Body of pancreas (tissue), 4 donors: Measurements from ENCODE around the gene PTPRN2.

Experiments
- POLR2A ChIP-seq, 3 donors: fragments of 450-650 bp; IDR thresholded peaks; one replicate each; pipeline ENCODE4 v1.6.1; 2016; ENCODE audit warnings: antibody characterized with exemption in 3 of 3, mild to moderate bottlenecking in 2 of 3
- TF ChIP-seq, protein P1 (sequence below), 7 experiments: fragments of 450-650 bp in 4 of 7; fragments of 200-600 bp in 3 of 7; sonication (generic) in 3 of 7; IDR thresholded peaks; one replicate each; pipeline ENCODE4 v1.5.1; 2016 to 2019; ENCODE audit warnings: antibody characterized with exemption in 7 of 7

DNA sequence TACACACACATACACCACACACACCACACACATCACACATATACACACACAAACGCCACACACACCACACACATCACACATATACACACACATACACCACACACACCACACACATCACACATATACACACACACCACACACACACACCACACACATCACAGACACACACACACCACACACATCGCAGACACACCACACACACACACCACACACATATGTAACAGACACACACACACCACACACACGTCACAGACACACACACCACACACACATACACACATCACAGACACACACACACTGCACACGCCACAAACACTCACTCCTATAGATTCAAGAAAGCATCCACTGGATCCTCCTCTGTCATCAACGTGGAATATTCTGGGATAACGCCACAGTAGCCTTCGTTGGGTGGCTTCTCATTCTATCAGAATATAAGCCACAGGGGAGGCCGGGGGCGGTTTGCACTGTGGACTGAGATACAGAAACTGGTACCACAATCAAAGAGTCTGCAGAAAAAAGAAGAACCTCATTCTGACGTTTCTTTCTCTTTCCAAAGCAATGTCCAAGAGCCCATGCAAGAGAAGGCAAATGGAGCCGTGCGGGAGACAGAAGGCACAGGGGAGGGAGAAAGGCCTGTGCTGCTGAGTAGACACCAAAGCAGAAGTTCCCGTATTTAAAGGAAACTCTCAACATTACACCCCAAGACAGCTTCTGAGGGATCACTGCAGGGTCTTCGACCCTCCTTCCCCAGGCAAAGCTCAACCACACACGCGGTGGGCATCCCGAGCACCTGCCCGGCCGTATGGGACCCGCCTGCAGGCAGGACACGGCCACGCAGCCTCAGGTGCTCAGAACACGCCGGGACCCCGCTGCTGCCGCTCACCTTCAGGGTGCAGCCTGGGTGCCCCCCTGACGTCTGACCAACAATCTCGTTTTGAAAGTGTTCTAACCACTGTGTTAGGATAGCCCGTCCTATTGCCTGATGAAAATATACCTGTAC lies 929.6 kb downstream of the PTPRN2 start:
- TF ChIP-seq, protein P1, sequence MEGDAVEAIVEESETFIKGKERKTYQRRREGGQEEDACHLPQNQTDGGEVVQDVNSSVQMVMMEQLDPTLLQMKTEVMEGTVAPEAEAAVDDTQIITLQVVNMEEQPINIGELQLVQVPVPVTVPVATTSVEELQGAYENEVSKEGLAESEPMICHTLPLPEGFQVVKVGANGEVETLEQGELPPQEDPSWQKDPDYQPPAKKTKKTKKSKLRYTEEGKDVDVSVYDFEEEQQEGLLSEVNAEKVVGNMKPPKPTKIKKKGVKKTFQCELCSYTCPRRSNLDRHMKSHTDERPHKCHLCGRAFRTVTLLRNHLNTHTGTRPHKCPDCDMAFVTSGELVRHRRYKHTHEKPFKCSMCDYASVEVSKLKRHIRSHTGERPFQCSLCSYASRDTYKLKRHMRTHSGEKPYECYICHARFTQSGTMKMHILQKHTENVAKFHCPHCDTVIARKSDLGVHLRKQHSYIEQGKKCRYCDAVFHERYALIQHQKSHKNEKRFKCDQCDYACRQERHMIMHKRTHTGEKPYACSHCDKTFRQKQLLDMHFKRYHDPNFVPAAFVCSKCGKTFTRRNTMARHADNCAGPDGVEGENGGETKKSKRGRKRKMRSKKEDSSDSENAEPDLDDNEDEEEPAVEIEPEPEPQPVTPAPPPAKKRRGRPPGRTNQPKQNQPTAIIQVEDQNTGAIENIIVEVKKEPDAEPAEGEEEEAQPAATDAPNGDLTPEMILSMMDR (IDR thresholded peaks at IDR 0.05): no peak
- no peak for TF ChIP-seq POLR2A (IDR thresholded peaks at IDR 0.05)
